Kidney capillary endothelial cell (primary cell): Measurements from ENCODE around the gene ESRRB.
A peak's percentile ranks its signal among the peaks of the same experiment; 100 is the strongest.

Source experiments
- DNase-seq: peaks from one replicate; pipeline ENCODE4 v3.0.0-alpha.2; 2018; ENCODE audit warnings: low spot score

Gene ESRRB

GRCh38 chr14:76541594-76542219 is 165.8 kb downstream of the ESRRB start:
- no peak for DNase-seq

GRCh38 chr14:76546426-76547221 is 170.7 kb downstream of the ESRRB start:
- peak; percentile 45 for DNase-seq

GRCh38 chr14:76547831-76548230 is 171.9 kb downstream of the ESRRB start:
- DNase-seq, result no peak

GRCh38 chr14:76550534-76550933 is 174.6 kb downstream of the ESRRB start:
- no peak for DNase-seq

DNA sequence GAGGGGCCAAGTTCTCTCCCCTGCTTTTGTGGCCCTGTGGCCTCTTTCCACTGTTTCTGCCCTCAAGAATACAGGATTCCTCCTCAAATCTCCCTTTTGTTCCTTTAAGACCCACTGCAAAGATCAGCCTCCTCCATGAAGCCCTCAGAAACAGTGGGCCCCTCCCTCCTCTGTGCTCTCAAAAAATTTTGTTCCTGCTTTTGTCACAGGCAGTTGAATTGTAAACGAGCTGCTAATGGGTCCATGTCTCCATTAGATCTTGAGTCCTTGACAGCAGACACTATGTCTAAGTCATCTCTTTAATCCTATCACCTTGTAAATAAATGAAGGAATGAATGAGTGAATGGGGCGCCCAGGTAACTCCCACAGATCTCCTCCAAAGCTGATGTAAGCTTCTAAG is 175.2 kb downstream of the ESRRB start:
- no peak for DNase-seq
